ENCODE measurements around the gene PPP2CA. TPM values are rescaled to one million over a fixed set of nuclear protein-coding genes. Genes with fewer than 3 reads are reported as not detected.

Gene PPP2CA
- total and polyA plus RNA-seq, 2 of the 13 experiments (the other 11 are each of a cell fraction or from before 2014, with no cell fraction given), result 82.4 to 171 TPM

GRCh38 chr5:134263801-134264200 lies 37.9 kb upstream of the PPP2CA start:
- Histone ChIP-seq H4K20me1 (ENCODE audit: insufficient read depth, low read length) (no peaks in the 10 kb centered on the region), H3K9me3 (ENCODE audit: low read length) (peaks cover 14% of the 10 kb centered on the region; the same call in 1 of the 2 replicates), H3K27me3 (ENCODE audit: control insufficient read depth in 1 of 2, insufficient read depth in 2 of 2, low read length in 2 of 2) (no peaks in the 10 kb centered on the region), H3K4me2 (ENCODE audit: low read depth, low read length) (no peak overlapping the region), H2AFZ (ENCODE audit: low read length) (no peak overlapping the region), H3K79me2 (ENCODE audit: insufficient read depth, low read length) (no peaks in the 10 kb centered on the region), H3K4me1 (ENCODE audit: insufficient read depth, low read length) (no peaks in the 10 kb centered on the region), H3K36me3 (replicated peaks in 1 of 2; ENCODE audit: control insufficient read depth in 1 of 2, insufficient read depth in 2 of 2, low read length in 2 of 2) (no peaks in the 10 kb centered on the region), H3K9ac (ENCODE audit: insufficient read depth, low read depth, low read length) (no peak overlapping the region), H3K4me3 (replicated peaks in 1 of 3; ENCODE audit: insufficient read depth in 1 of 3, low read depth in 2 of 3, low read length in 3 of 3) (no peak overlapping the region), H3K27ac (ENCODE audit: extremely low read length, insufficient read depth, low read length) (no peak overlapping the region)
- CTCF ChIA-PET (ENCODE audit: low intra/inter-chr PET ratio, low total read pairs), result no interaction called here
- intact Hi-C loops (cut with micrococcal nuclease; ENCODE audit: unreplicated experiment) (no loop called here), in situ Hi-C loops (cut with HindIII; ENCODE audit: extremely low pct_ligation_motif_present, low pct_unique_long_range_greater_than_20kb) (no loop called here)
- POLR2A ChIA-PET, result no interaction called here
- DNase-seq (ENCODE audit: low spot score) (no peak), ATAC-seq (no peak), FAIRE-seq (no peak)
- TF ChIP-seq, protein P1, sequence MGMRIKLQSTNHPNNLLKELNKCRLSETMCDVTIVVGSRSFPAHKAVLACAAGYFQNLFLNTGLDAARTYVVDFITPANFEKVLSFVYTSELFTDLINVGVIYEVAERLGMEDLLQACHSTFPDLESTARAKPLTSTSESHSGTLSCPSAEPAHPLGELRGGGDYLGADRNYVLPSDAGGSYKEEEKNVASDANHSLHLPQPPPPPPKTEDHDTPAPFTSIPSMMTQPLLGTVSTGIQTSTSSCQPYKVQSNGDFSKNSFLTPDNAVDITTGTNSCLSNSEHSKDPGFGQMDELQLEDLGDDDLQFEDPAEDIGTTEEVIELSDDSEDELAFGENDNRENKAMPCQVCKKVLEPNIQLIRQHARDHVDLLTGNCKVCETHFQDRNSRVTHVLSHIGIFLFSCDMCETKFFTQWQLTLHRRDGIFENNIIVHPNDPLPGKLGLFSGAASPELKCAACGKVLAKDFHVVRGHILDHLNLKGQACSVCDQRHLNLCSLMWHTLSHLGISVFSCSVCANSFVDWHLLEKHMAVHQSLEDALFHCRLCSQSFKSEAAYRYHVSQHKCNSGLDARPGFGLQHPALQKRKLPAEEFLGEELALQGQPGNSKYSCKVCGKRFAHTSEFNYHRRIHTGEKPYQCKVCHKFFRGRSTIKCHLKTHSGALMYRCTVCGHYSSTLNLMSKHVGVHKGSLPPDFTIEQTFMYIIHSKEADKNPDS (CRISPR knock-in tag; IDR thresholded peaks at IDR 0.05), result no peak
- TF ChIP-seq NCOA2 (CRISPR knock-in tag; IDR thresholded peaks at IDR 0.05) (no peak), SNRNP70 (IDR thresholded peaks at IDR 0.05; ENCODE audit: low read depth, low read length) (no peak), JARID2 (CRISPR knock-in tag; IDR thresholded peaks at IDR 0.05; ENCODE audit: insufficient replicate concordance) (no peak), CBX2 (IDR thresholded peaks at IDR 0.05; ENCODE audit: low read depth, low read length) (no peak), CBX2 (CRISPR knock-in tag; IDR thresholded peaks at IDR 0.05; ENCODE audit: low read depth) (no peak), SIN3B (IDR thresholded peaks at IDR 0.05; ENCODE audit: low read length) (no peak), REL (CRISPR knock-in tag; conservative IDR thresholded peaks at IDR 0.05) (no peak), IKZF4 (CRISPR knock-in tag; IDR thresholded peaks at IDR 0.05; ENCODE audit: borderline replicate concordance, low read depth, not compliant biosample characterization) (no peak), PCBP1 (IDR thresholded peaks at IDR 0.05; ENCODE audit: borderline replicate concordance, low read depth, low read length) (no peak), ZNF570 (CRISPR knock-in tag; IDR thresholded peaks at IDR 0.05; ENCODE audit: borderline replicate concordance) (no peak), SNAI1 (CRISPR knock-in tag; IDR thresholded peaks at IDR 0.05; ENCODE audit: borderline replicate concordance) (no peak), RBFOX2 (IDR thresholded peaks at IDR 0.05; ENCODE audit: low read depth, low read length) (no peak), GTF3A (CRISPR knock-in tag; conservative IDR thresholded peaks at IDR 0.05) (no peak), ZNF563 (CRISPR knock-in tag; IDR thresholded peaks at IDR 0.05) (no peak), GLMP (CRISPR knock-in tag; IDR thresholded peaks at IDR 0.05; ENCODE audit: borderline replicate concordance) (no peak)
- TF ChIP-seq, protein P2, sequence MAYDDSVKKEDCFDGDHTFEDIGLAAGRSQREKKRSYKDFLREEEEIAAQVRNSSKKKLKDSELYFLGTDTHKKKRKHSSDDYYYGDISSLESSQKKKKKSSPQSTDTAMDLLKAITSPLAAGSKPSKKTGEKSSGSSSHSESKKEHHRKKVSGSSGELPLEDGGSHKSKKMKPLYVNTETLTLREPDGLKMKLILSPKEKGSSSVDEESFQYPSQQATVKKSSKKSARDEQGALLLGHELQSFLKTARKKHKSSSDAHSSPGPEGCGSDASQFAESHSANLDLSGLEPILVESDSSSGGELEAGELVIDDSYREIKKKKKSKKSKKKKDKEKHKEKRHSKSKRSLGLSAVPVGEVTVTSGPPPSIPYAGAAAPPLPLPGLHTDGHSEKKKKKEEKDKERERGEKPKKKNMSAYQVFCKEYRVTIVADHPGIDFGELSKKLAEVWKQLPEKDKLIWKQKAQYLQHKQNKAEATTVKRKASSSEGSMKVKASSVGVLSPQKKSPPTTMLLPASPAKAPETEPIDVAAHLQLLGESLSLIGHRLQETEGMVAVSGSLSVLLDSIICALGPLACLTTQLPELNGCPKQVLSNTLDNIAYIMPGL (CRISPR knock-in tag; IDR thresholded peaks at IDR 0.05; ENCODE audit: borderline replicate concordance in 1 of 2, low read depth in 1 of 2), result no peak
- TF ChIP-seq, protein P3, sequence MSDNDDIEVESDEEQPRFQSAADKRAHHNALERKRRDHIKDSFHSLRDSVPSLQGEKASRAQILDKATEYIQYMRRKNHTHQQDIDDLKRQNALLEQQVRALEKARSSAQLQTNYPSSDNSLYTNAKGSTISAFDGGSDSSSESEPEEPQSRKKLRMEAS (IDR thresholded peaks at IDR 0.05), result no peak
- 2% methylated on average over 4 of the region's 4 CpGs for WGBS (ENCODE audit: low lambda C conversion rate)
- no TSS peak for BruUV-seq (replicated peaks)

All from HepG2 (cell line).